Measurements from ENCODE around the gene C7orf57.

C7orf57 gene

DNA sequence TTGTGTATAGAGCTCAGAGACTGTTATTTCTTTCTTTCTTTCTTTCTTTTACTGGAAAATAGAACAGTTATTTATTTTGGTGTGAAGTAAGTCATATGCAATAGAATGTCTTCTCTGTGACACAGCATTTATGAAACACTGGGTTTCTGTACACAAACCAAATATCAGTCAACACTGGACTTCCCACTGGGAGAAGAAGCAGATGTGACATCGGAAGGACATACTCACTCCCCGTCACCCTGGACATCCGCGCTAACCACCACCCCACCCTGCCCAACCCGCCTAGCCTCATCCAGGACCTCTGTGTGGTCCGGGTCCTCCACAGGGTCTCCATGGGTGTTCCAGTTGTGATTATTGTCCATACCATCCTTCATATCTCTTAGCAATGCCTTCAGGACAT, 28.5 kb upstream of the C7orf57 start:
- H3K9me3 ChIP-seq (ENCODE audit: control insufficient read depth, low read length) = peaks cover 4% of the 10 kb centered on the region
- no peak overlapping the region for H4K8ac ChIP-seq (ENCODE audit: low read length)
- H3K23ac ChIP-seq (ENCODE audit: low read length in 2 of 2) = no peak overlapping the region
- no peak overlapping the region for H2BK15ac ChIP-seq (ENCODE audit: low read depth, poor library complexity, severe bottlenecking)
- no peaks in the 10 kb centered on the region for H3K79me1 ChIP-seq (replicated peaks; ENCODE audit: low read length, poor library complexity, severe bottlenecking)
- H3K27ac ChIP-seq (ENCODE audit: low read length, poor library complexity, severe bottlenecking) = no peak overlapping the region
- H4K91ac ChIP-seq (ENCODE audit: low read length) = no peak overlapping the region
- H3K27me3 ChIP-seq (ENCODE audit: control insufficient read depth in 1 of 2, insufficient read depth in 1 of 2, low read length in 2 of 2) = peaks cover 0 to 4% of the 10 kb centered on the region in 2 experiments
- 75% methylated on average over 6 of the region's 6 CpGs for WGBS
- H3K4me1 ChIP-seq (ENCODE audit: control insufficient read depth, insufficient read depth, low read depth, low read length) = no peaks in the 10 kb centered on the region
- H3K14ac ChIP-seq (ENCODE audit: low read length in 2 of 2) = no peak overlapping the region
- no peak overlapping the region for H3K4me2 ChIP-seq (ENCODE audit: low read length, poor library complexity, severe bottlenecking)
- H2AFZ ChIP-seq (ENCODE audit: low read depth, low read length) = no peak overlapping the region
- H2BK5ac ChIP-seq (ENCODE audit: low read depth, low read length, poor library complexity, severe bottlenecking) = no peak overlapping the region
- no peak overlapping the region for H3K9ac ChIP-seq (ENCODE audit: low read length)
- H3K4me3 ChIP-seq (ENCODE audit: insufficient read depth in 1 of 2, low read depth in 1 of 2, low read length in 2 of 2) = no peak overlapping the region
- no peak for DNase-seq
- no peak overlapping the region for H2BK12ac ChIP-seq (ENCODE audit: low read length in 2 of 2)
- H3K18ac ChIP-seq (ENCODE audit: low read depth in 1 of 2, low read length in 2 of 2) = no peak overlapping the region
- no peak overlapping the region for H3K4ac ChIP-seq (ENCODE audit: low read depth in 1 of 2, low read length in 2 of 2)
- no peak overlapping the region for H2BK120ac ChIP-seq (ENCODE audit: low read depth, low read length)
- H3K36me3 ChIP-seq (ENCODE audit: control insufficient read depth in 1 of 2, insufficient read depth in 2 of 2, low read depth in 1 of 2, low read length in 2 of 2) = no peaks in the 10 kb centered on the region
- no peak overlapping the region for H2AK5ac ChIP-seq (ENCODE audit: low read length, severe bottlenecking)

DNA sequence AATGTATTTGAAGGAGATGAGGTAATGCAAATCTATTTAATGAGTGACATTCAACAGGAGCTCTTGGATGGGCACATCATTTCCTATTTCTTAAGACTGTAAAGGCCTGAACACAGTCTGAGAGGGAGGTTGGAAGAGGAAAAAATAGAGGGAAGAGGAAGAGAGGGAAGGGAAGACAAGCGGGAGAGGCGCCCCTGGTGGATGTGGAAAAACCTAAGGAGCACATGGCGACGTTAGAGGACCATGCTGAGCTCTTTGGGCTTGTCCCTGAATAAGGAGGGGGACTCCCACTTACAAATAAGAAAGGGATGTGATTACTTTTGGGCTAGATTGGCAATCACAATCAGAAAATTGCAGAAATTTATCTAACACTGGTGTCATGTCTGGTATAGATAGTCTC, 26.1 kb upstream of the C7orf57 start:
- no peaks in the 10 kb centered on the region for H3K79me1 ChIP-seq (replicated peaks; ENCODE audit: low read length, poor library complexity, severe bottlenecking)
- H4K91ac ChIP-seq (ENCODE audit: low read length) = no peak overlapping the region
- H2AFZ ChIP-seq (ENCODE audit: low read depth, low read length) = no peak overlapping the region
- H3K27me3 ChIP-seq (ENCODE audit: control insufficient read depth in 1 of 2, insufficient read depth in 1 of 2, low read length in 2 of 2) = peaks cover 0 to 4% of the 10 kb centered on the region in 2 experiments
- no peak overlapping the region for H3K18ac ChIP-seq (ENCODE audit: low read depth in 1 of 2, low read length in 2 of 2)
- DNase-seq = no peak
- H3K36me3 ChIP-seq (ENCODE audit: control insufficient read depth in 1 of 2, insufficient read depth in 2 of 2, low read depth in 1 of 2, low read length in 2 of 2) = no peaks in the 10 kb centered on the region
- H3K4me1 ChIP-seq (ENCODE audit: control insufficient read depth, insufficient read depth, low read depth, low read length) = no peaks in the 10 kb centered on the region
- no peak overlapping the region for H2BK15ac ChIP-seq (ENCODE audit: low read depth, poor library complexity, severe bottlenecking)
- no peak overlapping the region for H2BK120ac ChIP-seq (ENCODE audit: low read depth, low read length)
- no peak overlapping the region for H2BK12ac ChIP-seq (ENCODE audit: low read length in 2 of 2)
- no peak overlapping the region for H3K14ac ChIP-seq (ENCODE audit: low read length in 2 of 2)
- H2AK5ac ChIP-seq (ENCODE audit: low read length, severe bottlenecking) = no peak overlapping the region
- no peak overlapping the region for H3K4me2 ChIP-seq (ENCODE audit: low read length, poor library complexity, severe bottlenecking)
- H3K9me3 ChIP-seq (ENCODE audit: control insufficient read depth, low read length) = no peaks in the 10 kb centered on the region
- WGBS = 88% methylated on average over 4 of the region's 4 CpGs
- H2BK5ac ChIP-seq (ENCODE audit: low read depth, low read length, poor library complexity, severe bottlenecking) = no peak overlapping the region
- H4K8ac ChIP-seq (ENCODE audit: low read length) = no peak overlapping the region
- no peak overlapping the region for H3K9ac ChIP-seq (ENCODE audit: low read length)
- no peak overlapping the region for H3K4ac ChIP-seq (ENCODE audit: low read depth in 1 of 2, low read length in 2 of 2)
- no peak overlapping the region for H3K23ac ChIP-seq (ENCODE audit: low read length in 2 of 2)
- no peak overlapping the region for H3K27ac ChIP-seq (ENCODE audit: low read length, poor library complexity, severe bottlenecking)
- no peak overlapping the region for H3K4me3 ChIP-seq (ENCODE audit: insufficient read depth in 1 of 2, low read depth in 1 of 2, low read length in 2 of 2)

DNA sequence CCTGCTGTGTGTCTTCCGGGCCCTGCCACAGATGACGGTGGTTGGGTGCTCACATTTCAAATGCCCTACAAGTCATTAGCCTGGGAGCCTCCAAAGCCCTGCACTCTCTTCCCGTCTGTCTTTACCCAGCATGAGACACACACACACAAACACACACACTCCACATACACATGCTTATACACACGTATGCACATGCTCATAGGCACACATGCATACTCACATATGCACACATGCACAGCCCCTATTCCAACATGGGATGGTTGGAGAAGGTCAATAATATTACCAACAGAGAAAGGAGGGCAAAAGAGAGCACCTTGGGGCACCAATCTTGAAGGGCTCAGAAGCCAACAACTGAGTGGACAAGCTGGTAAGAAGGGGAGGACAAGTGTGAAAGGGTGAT, 25.4 kb upstream of the C7orf57 start:
- Histone ChIP-seq H3K9me3 (ENCODE audit: control insufficient read depth, low read length) (no peaks in the 10 kb centered on the region), H3K4me1 (ENCODE audit: control insufficient read depth, insufficient read depth, low read depth, low read length) (no peaks in the 10 kb centered on the region), H4K8ac (ENCODE audit: low read length) (no peak overlapping the region), H2BK12ac (ENCODE audit: low read length in 2 of 2) (no peak overlapping the region), H3K4me2 (ENCODE audit: low read length, poor library complexity, severe bottlenecking) (no peak overlapping the region), H3K4ac (ENCODE audit: low read depth in 1 of 2, low read length in 2 of 2) (no peak overlapping the region), H3K14ac (ENCODE audit: low read length in 2 of 2) (no peak overlapping the region), H2AFZ (ENCODE audit: low read depth, low read length) (no peak overlapping the region), H3K27me3 (ENCODE audit: control insufficient read depth in 1 of 2, insufficient read depth in 1 of 2, low read length in 2 of 2) (peaks cover 0 to 4% of the 10 kb centered on the region in 2 experiments), H2BK15ac (ENCODE audit: low read depth, poor library complexity, severe bottlenecking) (no peak overlapping the region), H2BK120ac (ENCODE audit: low read depth, low read length) (no peak overlapping the region), H2BK5ac (ENCODE audit: low read depth, low read length, poor library complexity, severe bottlenecking) (no peak overlapping the region), H3K27ac (ENCODE audit: low read length, poor library complexity, severe bottlenecking) (no peak overlapping the region), H3K18ac (ENCODE audit: low read depth in 1 of 2, low read length in 2 of 2) (no peak overlapping the region), H3K4me3 (ENCODE audit: insufficient read depth in 1 of 2, low read depth in 1 of 2, low read length in 2 of 2) (no peak overlapping the region), H2AK5ac (ENCODE audit: low read length, severe bottlenecking) (no peak overlapping the region), H4K91ac (ENCODE audit: low read length) (no peak overlapping the region), H3K9ac (ENCODE audit: low read length) (no peak overlapping the region), H3K79me1 (replicated peaks; ENCODE audit: low read length, poor library complexity, severe bottlenecking) (no peaks in the 10 kb centered on the region), H3K23ac (ENCODE audit: low read length in 2 of 2) (no peak overlapping the region), H3K36me3 (ENCODE audit: control insufficient read depth in 1 of 2, insufficient read depth in 2 of 2, low read depth in 1 of 2, low read length in 2 of 2) (no peaks in the 10 kb centered on the region)
- DNase-seq = no peak
- 96% methylated on average over 3 of the region's 4 CpGs for WGBS

DNA sequence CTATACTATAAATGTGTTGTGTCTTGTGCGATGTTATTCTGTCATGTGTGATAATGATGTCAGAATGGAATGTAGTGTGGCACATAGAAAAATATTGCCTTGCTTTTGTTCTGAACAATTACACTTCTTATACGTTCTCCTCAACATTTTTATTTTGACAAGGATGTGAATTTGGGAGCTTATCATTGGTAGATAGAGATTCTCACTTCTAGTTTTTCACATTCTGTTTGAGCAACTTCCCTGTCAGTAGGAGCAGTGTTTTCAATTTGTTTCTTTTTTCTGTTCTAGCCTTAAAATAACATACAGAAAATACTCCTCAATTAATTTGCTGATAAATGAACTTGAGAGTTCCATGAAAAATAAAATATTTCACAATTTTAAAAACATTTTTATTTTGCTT, 24.0 kb upstream of the C7orf57 start:
- no peak overlapping the region for H3K27ac ChIP-seq (ENCODE audit: low read length, poor library complexity, severe bottlenecking)
- WGBS = 100% methylated on average over 1 of the region's 2 CpGs
- H4K8ac ChIP-seq (ENCODE audit: low read length) = no peak overlapping the region
- H3K14ac ChIP-seq (ENCODE audit: low read length in 2 of 2) = no peak overlapping the region
- no peaks in the 10 kb centered on the region for H3K36me3 ChIP-seq (ENCODE audit: control insufficient read depth in 1 of 2, insufficient read depth in 2 of 2, low read depth in 1 of 2, low read length in 2 of 2)
- no peak overlapping the region for H2BK15ac ChIP-seq (ENCODE audit: low read depth, poor library complexity, severe bottlenecking)
- no peak overlapping the region for H2BK12ac ChIP-seq (ENCODE audit: low read length in 2 of 2)
- H3K18ac ChIP-seq (ENCODE audit: low read depth in 1 of 2, low read length in 2 of 2) = no peak overlapping the region
- no peaks in the 10 kb centered on the region for H3K4me1 ChIP-seq (ENCODE audit: control insufficient read depth, insufficient read depth, low read depth, low read length)
- H3K4me3 ChIP-seq (ENCODE audit: insufficient read depth in 1 of 2, low read depth in 1 of 2, low read length in 2 of 2) = no peak overlapping the region
- H3K9ac ChIP-seq (ENCODE audit: low read length) = no peak overlapping the region
- no peak overlapping the region for H2BK5ac ChIP-seq (ENCODE audit: low read depth, low read length, poor library complexity, severe bottlenecking)
- DNase-seq = no peak
- H2AK5ac ChIP-seq (ENCODE audit: low read length, severe bottlenecking) = no peak overlapping the region
- no peaks in the 10 kb centered on the region for H3K79me1 ChIP-seq (replicated peaks; ENCODE audit: low read length, poor library complexity, severe bottlenecking)
- no peak overlapping the region for H2BK120ac ChIP-seq (ENCODE audit: low read depth, low read length)
- H3K27me3 ChIP-seq (ENCODE audit: control insufficient read depth in 1 of 2, insufficient read depth in 1 of 2, low read length in 2 of 2) = peaks cover 0 to 4% of the 10 kb centered on the region in 2 experiments
- no peaks in the 10 kb centered on the region for H3K9me3 ChIP-seq (ENCODE audit: control insufficient read depth, low read length)
- H4K91ac ChIP-seq (ENCODE audit: low read length) = no peak overlapping the region
- no peak overlapping the region for H2AFZ ChIP-seq (ENCODE audit: low read depth, low read length)
- H3K4me2 ChIP-seq (ENCODE audit: low read length, poor library complexity, severe bottlenecking) = no peak overlapping the region
- H3K23ac ChIP-seq (ENCODE audit: low read length in 2 of 2) = no peak overlapping the region
- H3K4ac ChIP-seq (ENCODE audit: low read depth in 1 of 2, low read length in 2 of 2) = no peak overlapping the region
